Panc1 (cell line): ENCODE measurements around the gene MN1.

Experiments used
- CTCF ChIP-seq: fragments of 450-650 bp; IDR thresholded peaks from 2 replicates; pipeline ENCODE4 v1.5.1; 2017; ENCODE audit warnings: mild to moderate bottlenecking
- POLR2AphosphoS5 ChIP-seq: IDR thresholded peaks from 2 replicates; pipeline ENCODE4 v1.6.1; 2012; ENCODE audit warnings: mild to moderate bottlenecking, low read depth, low read length, moderate library complexity

DNA sequence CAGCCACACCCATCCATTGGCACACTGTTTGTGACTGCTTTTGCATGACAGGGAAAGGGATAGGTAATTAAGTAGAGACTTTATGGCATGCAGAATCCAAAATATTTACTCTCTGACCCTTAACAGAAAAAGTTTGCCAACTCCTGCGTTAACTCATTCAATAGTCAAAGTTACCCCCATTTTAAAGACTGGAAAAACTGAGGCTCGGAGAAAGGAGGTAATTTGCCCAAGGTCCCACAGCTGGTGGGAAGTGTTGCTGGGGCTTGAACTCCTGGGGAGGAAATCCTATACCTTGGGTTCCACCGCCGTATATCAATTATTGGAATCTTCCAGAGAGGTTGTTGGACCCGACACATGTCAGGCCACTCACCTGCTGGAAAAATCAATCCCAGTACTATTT lies 29.9 kb downstream of the MN1 start:
- no peak for TF ChIP-seq CTCF
- no peak for TF ChIP-seq POLR2AphosphoS5
